ENCODE measurements around the gene RRP7A. TPM values are rescaled to one million over a fixed set of nuclear protein-coding genes. Genes with fewer than 3 reads are reported as not detected.
"Not testable (repeated sequence)": the region's sequence is repeated elsewhere in the genome, so short reads cannot be mapped to it uniquely, and the experiment has no call there.

The RRP7A gene
- total and polyA plus RNA-seq, 12 donors = 10.3 to 53.9 (median 35.7) TPM

- DNase-seq = no peak
- Histone ChIP-seq H3K4me1 (replicated peaks in 1 of 2) (peaks cover 0 to 9% of the 10 kb centered on the region in 2 donors), H3K4me3 (no peak overlapping the region), H3K36me3 (replicated peaks in 1 of 2) (no peaks in the 10 kb centered on the region), H3K9me3 (replicated peaks in 1 of 3) (no peaks in the 10 kb centered on the region), H3K27ac (no peak overlapping the region), H3K27me3 (no peaks in the 10 kb centered on the region)
- whole genome bisulfite sequencing, 4 donors = 58 to 86% (median 80%) methylated on average over 9 to 11 of the region's 11 CpGs
- no peak for TF ChIP-seq CTCF (IDR thresholded peaks at IDR 0.05)
- TF ChIP-seq POLR2A (IDR thresholded peaks at IDR 0.05) = no peak
- intact Hi-C loops (cut with DNase I) = loop anchor here in 1 of 2 donors (5.0 kb wide), 1 partner anchor 37 kb away; no protein-coding TSS in a partner anchor
Measured at GRCh38 chr22:42549331-42550060, 29.9 kb upstream of the RRP7A start.

- no peak overlapping the region for H3K27ac ChIP-seq
- no peaks in the 10 kb centered on the region for H3K9me3 ChIP-seq (replicated peaks in 1 of 3)
- H3K4me3 ChIP-seq = no peak overlapping the region
- TF ChIP-seq POLR2A (IDR thresholded peaks at IDR 0.05) (no peak), CTCF (IDR thresholded peaks at IDR 0.05) (no peak)
- no peak for DNase-seq
- WGBS, 4 donors = 84 to 90% (median 86%) methylated on average over 19 of the region's 19 CpGs
- intact Hi-C loops (cut with DNase I) = loop anchor here in 1 of 2 donors (5.0 kb wide), 1 partner anchor 36 kb away; no protein-coding TSS in a partner anchor
- H3K36me3 ChIP-seq (replicated peaks in 1 of 2) = no peaks in the 10 kb centered on the region
- H3K27me3 ChIP-seq = no peaks in the 10 kb centered on the region
- H3K4me1 ChIP-seq (replicated peaks in 1 of 2) = peaks cover 0 to 3% of the 10 kb centered on the region in 2 donors
Measured at GRCh38 chr22:42548597-42549330, 29.2 kb upstream of the RRP7A start.

GRCh38 chr22:42548126-42548525 is 28.5 kb upstream of the RRP7A start:
- DNase-seq; H3K36me3 ChIP-seq (replicated peaks in 1 of 2); H3K4me3 ChIP-seq; H3K9me3 ChIP-seq (replicated peaks in 1 of 3); H3K27me3 ChIP-seq; H3K27ac ChIP-seq; H3K4me1 ChIP-seq (replicated peaks in 1 of 2): not testable (repeated sequence)
- 62 to 73% (median 65%) methylated on average over 6 of the region's 6 CpGs for WGBS, 4 donors
- intact Hi-C loops (cut with DNase I) = loop anchor here in 1 of 2 donors (5.0 kb wide), 1 partner anchor 36 kb away; no protein-coding TSS in a partner anchor

- 68 to 74% (median 72%) methylated on average over 9 of the region's 9 CpGs for WGBS, 4 donors
- Histone ChIP-seq H3K4me3 (no peak overlapping the region), H3K4me1 (replicated peaks in 1 of 2) (no peaks in the 10 kb centered on the region), H3K9me3 (replicated peaks in 1 of 3) (no peaks in the 10 kb centered on the region), H3K27ac (no peak overlapping the region), H3K36me3 (replicated peaks in 1 of 2) (no peaks in the 10 kb centered on the region), H3K27me3 (no peaks in the 10 kb centered on the region)
- intact Hi-C loops (cut with DNase I) = loop anchor here in 1 of 2 donors (5.0 kb wide), 1 partner anchor 35 kb away; no protein-coding TSS in a partner anchor
- no peak for DNase-seq
- TF ChIP-seq POLR2A (IDR thresholded peaks at IDR 0.05) = no peak
Measured at GRCh38 chr22:42547562-42547961, 28.0 kb upstream of the RRP7A start.

- 7 to 24% (median 13%) methylated on average over 2 of the region's 2 CpGs for WGBS, 4 donors
- DNase-seq = peak in 2 of 7 donors; percentile 31 to 47
- Histone ChIP-seq H3K9me3 (replicated peaks in 1 of 3) (no peaks in the 10 kb centered on the region), H3K4me1 (replicated peaks in 1 of 2) (no peaks in the 10 kb centered on the region), H3K36me3 (replicated peaks in 1 of 2) (no peaks in the 10 kb centered on the region), H3K4me3 (no peak overlapping the region), H3K27me3 (no peaks in the 10 kb centered on the region), H3K27ac (no peak overlapping the region)
- intact Hi-C loops (cut with DNase I) = loop anchor here in 1 of 2 donors (5.0 kb wide), 1 partner anchor 32 kb away; no protein-coding TSS in a partner anchor
- no peak for TF ChIP-seq CTCF (IDR thresholded peaks at IDR 0.05)
Measured at GRCh38 chr22:42544686-42545085, 25.1 kb upstream of the RRP7A start.

- H3K4me1 ChIP-seq (replicated peaks in 1 of 2); H3K27me3 ChIP-seq; H3K9me3 ChIP-seq (replicated peaks in 1 of 3); H3K36me3 ChIP-seq (replicated peaks in 1 of 2); intact Hi-C loops (cut with DNase I); H3K4me3 ChIP-seq: not testable (repeated sequence)
- H3K27ac ChIP-seq = peak overlapping the region in 4 of 5 donors; percentile 7 to 86 (median 52)
- DNase-seq = peak in 4 of 7 donors; percentile 38 to 65 (median 62)
- WGBS, 4 donors = 33 to 72% (median 39%) methylated on average over 7 to 10 of the region's 11 CpGs; no CpG with 5 or more reads in 1 of the 4 donors
Measured at GRCh38 chr22:42539236-42539771, 19.7 kb upstream of the RRP7A start.

GRCh38 chr22:42537199-42537831 is 17.7 kb upstream of the RRP7A start:
- H3K27me3 ChIP-seq; intact Hi-C loops (cut with DNase I); H3K4me3 ChIP-seq; H3K36me3 ChIP-seq (replicated peaks in 1 of 2); H3K4me1 ChIP-seq (replicated peaks in 1 of 2); H3K9me3 ChIP-seq (replicated peaks in 1 of 3): not testable (repeated sequence)
- DNase-seq = peak in 3 of 7 donors; percentile 30 to 74 (median 48)
- WGBS, 4 donors = 53 to 73% (median 63%) methylated on average over 7 to 12 of the region's 14 CpGs
- peak overlapping the region in 3 of 5 donors; percentile 18 to 78 (median 62) for H3K27ac ChIP-seq
